Measurements from ENCODE around the gene CNGB1. TPM values are rescaled to one million over a fixed set of nuclear protein-coding genes. Genes with fewer than 3 reads are reported as not detected.
"Not testable (repeated sequence)": the region's sequence is repeated elsewhere in the genome, so short reads cannot be mapped to it uniquely, and the experiment has no call there.

Gene CNGB1
- total and polyA plus RNA-seq, 2 donors (not counting 1 experiment from before 2014, with no cell fraction given), result not detected

DNA sequence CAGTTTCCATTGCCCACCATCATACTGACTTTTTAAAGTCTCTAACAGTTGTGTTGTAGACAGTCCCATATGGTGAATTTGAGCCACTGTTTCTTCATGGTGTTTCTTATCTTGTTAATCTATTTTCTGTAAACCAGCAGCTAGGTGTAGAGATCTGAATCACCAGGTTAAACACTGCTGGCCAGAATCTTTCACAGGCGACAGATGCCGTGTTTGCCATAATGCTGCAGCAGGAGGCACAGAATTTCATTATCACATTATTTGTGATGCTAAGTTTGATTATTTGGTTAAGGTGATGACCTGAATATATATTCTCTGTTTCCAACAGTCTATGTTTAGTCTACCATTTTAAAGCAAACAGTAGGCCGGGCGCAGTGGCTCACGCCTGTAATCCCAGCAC is 11.5 kb upstream of the CNGB1 start:
- Histone ChIP-seq H3K27ac (ENCODE audit: insufficient read depth, low read length) (no peak overlapping the region), H3K9ac (ENCODE audit: insufficient read depth, low read length) (no peak overlapping the region), H4K20me1 (ENCODE audit: control insufficient read depth, extremely low read depth, insufficient read depth, low read length) (no peaks in the 10 kb centered on the region), H3K9me3 (ENCODE audit: control insufficient read depth, insufficient read depth, low read depth, low read length) (no peaks in the 10 kb centered on the region), H2AFZ (ENCODE audit: low read length) (no peak overlapping the region), H3K4me3 (replicated peaks in 1 of 4; ENCODE audit: control extremely low read depth in 1 of 4, insufficient read depth in 1 of 4, low read depth in 3 of 4, low read length in 4 of 4) (no peak overlapping the region), H3K79me2 (ENCODE audit: control insufficient read depth, insufficient read depth, low read length) (no peaks in the 10 kb centered on the region), H3K4me1 (ENCODE audit: control insufficient read depth, extremely low read depth, insufficient read depth, low read length) (no peaks in the 10 kb centered on the region), H3K27me3 (ENCODE audit: control insufficient read depth, insufficient read depth, low read length) (peaks cover 9% of the 10 kb centered on the region), H3K36me3 (ENCODE audit: control insufficient read depth, insufficient read depth, low read length) (no peaks in the 10 kb centered on the region), H3K4me2 (ENCODE audit: extremely low read depth, insufficient read depth, low read length) (no peak overlapping the region)
- DNase-seq (ENCODE audit: low read depth in 2 of 2), result no peak
- TF ChIP-seq, protein P1, sequence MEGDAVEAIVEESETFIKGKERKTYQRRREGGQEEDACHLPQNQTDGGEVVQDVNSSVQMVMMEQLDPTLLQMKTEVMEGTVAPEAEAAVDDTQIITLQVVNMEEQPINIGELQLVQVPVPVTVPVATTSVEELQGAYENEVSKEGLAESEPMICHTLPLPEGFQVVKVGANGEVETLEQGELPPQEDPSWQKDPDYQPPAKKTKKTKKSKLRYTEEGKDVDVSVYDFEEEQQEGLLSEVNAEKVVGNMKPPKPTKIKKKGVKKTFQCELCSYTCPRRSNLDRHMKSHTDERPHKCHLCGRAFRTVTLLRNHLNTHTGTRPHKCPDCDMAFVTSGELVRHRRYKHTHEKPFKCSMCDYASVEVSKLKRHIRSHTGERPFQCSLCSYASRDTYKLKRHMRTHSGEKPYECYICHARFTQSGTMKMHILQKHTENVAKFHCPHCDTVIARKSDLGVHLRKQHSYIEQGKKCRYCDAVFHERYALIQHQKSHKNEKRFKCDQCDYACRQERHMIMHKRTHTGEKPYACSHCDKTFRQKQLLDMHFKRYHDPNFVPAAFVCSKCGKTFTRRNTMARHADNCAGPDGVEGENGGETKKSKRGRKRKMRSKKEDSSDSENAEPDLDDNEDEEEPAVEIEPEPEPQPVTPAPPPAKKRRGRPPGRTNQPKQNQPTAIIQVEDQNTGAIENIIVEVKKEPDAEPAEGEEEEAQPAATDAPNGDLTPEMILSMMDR (conservative IDR thresholded peaks at IDR 0.05 in 1 of 2, IDR thresholded peaks at IDR 0.05 in 1 of 2; ENCODE audit: low read depth in 1 of 2, low read length in 2 of 2), result no peak
- no peak for TF ChIP-seq EZH2 (IDR thresholded peaks at IDR 0.05; ENCODE audit: low read length, missing control alignments)

DNA sequence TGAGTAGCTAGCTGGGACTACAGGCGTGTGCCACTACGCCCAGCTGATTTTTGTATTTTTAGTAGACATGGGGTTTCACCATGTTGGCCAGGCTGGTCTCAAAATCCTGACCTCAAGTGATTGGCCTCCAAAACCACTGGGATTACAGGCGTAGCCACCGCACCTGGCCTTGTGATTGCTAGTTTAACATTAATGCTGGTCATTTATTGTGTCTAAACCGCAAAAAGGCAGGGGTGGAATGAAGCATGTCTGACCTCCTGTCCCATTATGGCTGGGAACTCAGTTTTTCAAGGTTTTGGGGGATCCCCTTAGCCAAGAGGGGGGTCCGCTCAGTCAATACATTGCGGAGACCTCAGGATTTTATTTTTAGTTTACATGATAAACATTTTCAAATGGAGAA is 10.7 kb upstream of the CNGB1 start:
- Histone ChIP-seq H4K20me1 (ENCODE audit: control insufficient read depth, extremely low read depth, insufficient read depth, low read length) (no peaks in the 10 kb centered on the region), H3K27me3 (ENCODE audit: control insufficient read depth, insufficient read depth, low read length) (peaks cover 9% of the 10 kb centered on the region), H3K4me2 (ENCODE audit: extremely low read depth, insufficient read depth, low read length) (no peak overlapping the region), H3K4me1 (ENCODE audit: control insufficient read depth, extremely low read depth, insufficient read depth, low read length) (no peaks in the 10 kb centered on the region), H3K4me3 (replicated peaks in 1 of 4; ENCODE audit: control extremely low read depth in 1 of 4, insufficient read depth in 1 of 4, low read depth in 3 of 4, low read length in 4 of 4) (no peak overlapping the region), H3K79me2 (ENCODE audit: control insufficient read depth, insufficient read depth, low read length) (no peaks in the 10 kb centered on the region), H3K27ac (ENCODE audit: insufficient read depth, low read length) (no peak overlapping the region), H3K9ac (ENCODE audit: insufficient read depth, low read length) (no peak overlapping the region), H3K9me3 (ENCODE audit: control insufficient read depth, insufficient read depth, low read depth, low read length) (no peaks in the 10 kb centered on the region), H2AFZ (ENCODE audit: low read length) (no peak overlapping the region), H3K36me3 (ENCODE audit: control insufficient read depth, insufficient read depth, low read length) (no peaks in the 10 kb centered on the region)
- no peak for DNase-seq (ENCODE audit: low read depth in 2 of 2)
- TF ChIP-seq EZH2 (IDR thresholded peaks at IDR 0.05; ENCODE audit: low read length, missing control alignments), result no peak
- TF ChIP-seq, protein P1 (conservative IDR thresholded peaks at IDR 0.05 in 1 of 2, IDR thresholded peaks at IDR 0.05 in 1 of 2; ENCODE audit: low read depth in 1 of 2, low read length in 2 of 2), result no peak

DNA sequence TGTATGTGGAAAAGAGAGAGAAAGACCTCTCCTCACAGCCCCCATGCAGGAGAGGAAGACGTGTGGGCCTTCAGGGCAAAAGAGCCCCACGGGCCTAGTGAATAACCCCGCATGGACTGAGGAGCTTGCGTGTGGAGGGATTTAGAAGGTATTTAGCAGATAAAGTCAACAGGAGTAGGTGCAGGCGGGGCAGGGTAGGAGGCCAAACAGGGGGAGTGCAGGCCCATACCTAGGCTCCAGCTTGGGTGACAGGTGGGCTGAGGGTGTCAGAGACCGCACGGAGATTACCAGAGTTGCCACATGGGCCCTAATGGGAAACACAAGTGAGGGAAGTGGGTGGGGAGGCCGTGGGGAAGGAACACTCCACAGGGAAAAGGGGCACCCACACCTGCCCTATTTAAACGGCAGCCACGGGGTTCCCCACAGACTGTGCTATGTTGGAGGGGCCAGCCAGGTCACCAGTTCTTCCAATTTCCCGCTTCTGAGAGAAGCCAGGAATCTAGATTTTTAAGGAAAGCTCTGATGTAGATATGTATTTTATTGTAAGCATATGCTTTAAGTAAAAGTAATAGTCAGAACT is 8.2 kb upstream of the CNGB1 start:
- H3K4me1 ChIP-seq (ENCODE audit: control insufficient read depth, extremely low read depth, insufficient read depth, low read length), result no peaks in the 10 kb centered on the region
- no peak overlapping the region for H3K27ac ChIP-seq (ENCODE audit: insufficient read depth, low read length)
- no peaks in the 10 kb centered on the region for H4K20me1 ChIP-seq (ENCODE audit: control insufficient read depth, extremely low read depth, insufficient read depth, low read length)
- H3K4me2 ChIP-seq (ENCODE audit: extremely low read depth, insufficient read depth, low read length), result no peak overlapping the region
- H3K9ac ChIP-seq (ENCODE audit: insufficient read depth, low read length), result no peak overlapping the region
- H3K36me3 ChIP-seq (ENCODE audit: control insufficient read depth, insufficient read depth, low read length), result no peaks in the 10 kb centered on the region
- no peak overlapping the region for H3K4me3 ChIP-seq (replicated peaks in 1 of 4; ENCODE audit: control extremely low read depth in 1 of 4, insufficient read depth in 1 of 4, low read depth in 3 of 4, low read length in 4 of 4)
- no peak for DNase-seq (ENCODE audit: low read depth in 2 of 2)
- no peak for TF ChIP-seq EZH2 (IDR thresholded peaks at IDR 0.05; ENCODE audit: low read length, missing control alignments)
- TF ChIP-seq, protein P1 (conservative IDR thresholded peaks at IDR 0.05 in 1 of 2, IDR thresholded peaks at IDR 0.05 in 1 of 2; ENCODE audit: low read depth in 1 of 2, low read length in 2 of 2), result no peak
- H3K79me2 ChIP-seq (ENCODE audit: control insufficient read depth, insufficient read depth, low read length), result no peaks in the 10 kb centered on the region
- H2AFZ ChIP-seq (ENCODE audit: low read length), result no peak overlapping the region
- no peaks in the 10 kb centered on the region for H3K9me3 ChIP-seq (ENCODE audit: control insufficient read depth, insufficient read depth, low read depth, low read length)
- no peaks in the 10 kb centered on the region for H3K27me3 ChIP-seq (ENCODE audit: control insufficient read depth, insufficient read depth, low read length)

DNA sequence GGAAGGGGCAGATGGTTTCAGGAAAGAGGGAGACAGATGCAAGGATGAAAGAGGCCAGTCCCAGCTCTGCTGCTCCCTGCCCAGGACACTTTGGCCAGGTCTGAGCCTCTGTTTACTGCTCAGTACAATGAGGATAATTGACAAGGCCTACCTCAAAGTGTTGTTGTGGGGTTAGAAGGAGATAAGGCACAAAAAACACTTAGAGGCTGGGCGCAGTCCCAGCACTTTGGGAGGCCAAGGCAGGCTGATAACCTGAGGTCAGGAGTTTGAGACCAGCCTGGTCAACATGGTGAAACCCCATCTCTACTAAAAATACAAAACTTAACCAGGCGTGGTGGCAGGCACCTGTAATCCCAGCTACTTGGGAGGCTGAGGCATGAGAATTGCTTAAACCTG is 7.1 kb upstream of the CNGB1 start:
- H2AFZ ChIP-seq (ENCODE audit: low read length); H3K79me2 ChIP-seq (ENCODE audit: control insufficient read depth, insufficient read depth, low read length); H3K27me3 ChIP-seq (ENCODE audit: control insufficient read depth, insufficient read depth, low read length); H4K20me1 ChIP-seq (ENCODE audit: control insufficient read depth, extremely low read depth, insufficient read depth, low read length); DNase-seq (ENCODE audit: low read depth in 2 of 2); H3K4me2 ChIP-seq (ENCODE audit: extremely low read depth, insufficient read depth, low read length); H3K27ac ChIP-seq (ENCODE audit: insufficient read depth, low read length); H3K36me3 ChIP-seq (ENCODE audit: control insufficient read depth, insufficient read depth, low read length); H3K4me3 ChIP-seq (replicated peaks in 1 of 4; ENCODE audit: control extremely low read depth in 1 of 4, insufficient read depth in 1 of 4, low read depth in 3 of 4, low read length in 4 of 4); H3K4me1 ChIP-seq (ENCODE audit: control insufficient read depth, extremely low read depth, insufficient read depth, low read length); H3K9me3 ChIP-seq (ENCODE audit: control insufficient read depth, insufficient read depth, low read depth, low read length); H3K9ac ChIP-seq (ENCODE audit: insufficient read depth, low read length): not testable (repeated sequence)

Measured in fibroblast of lung (primary cell).